PC-3 (cell line): Measurements from ENCODE around the gene TEX264. TPM values are rescaled to one million over a fixed set of nuclear protein-coding genes. Genes with fewer than 3 reads are reported as not detected.

ENCODE experiments used
- ATAC-seq: fragments of 200-7000 bp; cut with Tn5 transposase; 2 replicates; pipeline ENCODE4 v1.9.1; 2020; ENCODE audit warnings: mild to moderate bottlenecking, moderate library complexity
- BruUV-seq: library from RNA; stranded (reverse); fragments of 400-500 nt; replicated peaks from 2 replicates; lab custom pipeline; 2021; lab: Mats Ljungman, UMichigan
- CTCF ChIA-PET: fragments of 300-600 bp; sonication (Branson Sonifier 250); formaldehyde crosslinking; loops from one replicate; lab custom pipeline; 2022; ENCODE audit warnings: antibody characterized with exemption; lab: Charles Lee
- POLR2A ChIA-PET: fragments of 300-600 bp; sonication (Branson Sonifier 250); formaldehyde crosslinking; loops from one replicate; lab custom pipeline; 2022; ENCODE audit warnings: antibody characterized with exemption; ENCODE audit not compliant: unreplicated experiment; lab: Charles Lee
- DNase-seq: peaks from one replicate; pipeline ENCODE4 v3.0.0-alpha.2; 2015
- H2AFZ ChIP-seq: fragments of 300-600 bp; sonication (generic); 2 replicates; pipeline ENCODE4 v1.6.0; 2016; ENCODE audit warnings: antibody characterized with exemption, low read length
- H3F3A ChIP-seq: fragments of 300-600 bp; sonication (generic); one replicate; pipeline ENCODE4 v1.6.0; 2017; ENCODE audit warnings: antibody characterized with exemption, low read length, control low read depth, mild to moderate bottlenecking; ENCODE audit not compliant: unreplicated experiment
- H3K27ac ChIP-seq: fragments of 300-600 bp; sonication (generic); 2 replicates; pipeline ENCODE4 v1.5.1; 2016; ENCODE audit warnings: mild to moderate bottlenecking, low read length
- H3K27me3 ChIP-seq: fragments of 300-600 bp; sonication (generic); 2 replicates; pipeline ENCODE4 v1.6.1; 2016; ENCODE audit warnings: low read length, mixed read lengths
- H3K36me3 ChIP-seq: fragments of 300-600 bp; sonication (generic); 2 replicates; pipeline ENCODE4 v1.6.1; 2016; ENCODE audit warnings: low read depth, mixed run types, low read length, mixed read lengths
- H3K4me1 ChIP-seq: fragments of 300-600 bp; sonication (generic); 2 replicates; pipeline ENCODE4 v1.5.1; 2016; ENCODE audit warnings: low read length; ENCODE audit not compliant: insufficient read depth
- H3K4me2 ChIP-seq: fragments of 300-600 bp; sonication (generic); 2 replicates; pipeline ENCODE4 v1.6.0; 2016; ENCODE audit warnings: low read length
- H3K4me3 ChIP-seq: fragments of 300-600 bp; sonication (generic); 2 replicates; pipeline ENCODE4 v1.5.1; 2016; ENCODE audit warnings: mild to moderate bottlenecking, low read length, mixed read lengths
- H3K79me2 ChIP-seq: fragments of 300-600 bp; sonication (generic); 2 replicates; pipeline ENCODE4 v1.6.1; 2017; ENCODE audit warnings: low read length, mixed read lengths
- H3K9ac ChIP-seq: fragments of 300-600 bp; sonication (generic); 2 replicates; pipeline ENCODE4 v1.6.0; 2016; ENCODE audit warnings: mild to moderate bottlenecking, low read length
- H3K9me2 ChIP-seq: fragments of 300-600 bp; sonication (generic); replicated peaks from 2 replicates; pipeline ENCODE4 v1.6.1; 2016; ENCODE audit warnings: mixed run types, low read length, mixed read lengths
- H3K9me3 ChIP-seq: fragments of 300-600 bp; sonication (generic); 2 replicates; pipeline ENCODE4 v1.6.1; 2016; ENCODE audit warnings: low read length, mixed read lengths
- H4K20me1 ChIP-seq: fragments of 300-600 bp; sonication (generic); 2 replicates; pipeline ENCODE4 v1.6.1; 2016; ENCODE audit warnings: low read length, mixed read lengths
- EZH2 ChIP-seq: fragments of 300-600 bp; sonication (generic); IDR thresholded peaks from one replicate; pipeline ENCODE4 v1.6.1; 2017; ENCODE audit warnings: antibody characterized with exemption, mild to moderate bottlenecking, low read length; ENCODE audit not compliant: unreplicated experiment
- EZH2phosphoT487 ChIP-seq: fragments of 300-600 bp; sonication (generic); IDR thresholded peaks from 2 replicates; pipeline ENCODE4 v1.6.1; 2018; ENCODE audit warnings: mild to moderate bottlenecking, antibody characterized with exemption, low read length, borderline replicate concordance
- intact Hi-C: fragments of 100-400 bp; cut with micrococcal nuclease; formaldehyde crosslinking; loops from 2 replicates; pipeline ENCODE4 v1.9.0; 2023
- total RNA-seq: library from RNA; depleted of rRNA; stranded (reverse); fragments of >200 nt; gene quantifications from 2 replicates; pipeline ENCODE4 v1.2.3, GENCODE V29; 2014; rRNA removed
- TF ChIP-seq, protein P1 (sequence below): fragments of 300-600 bp; sonication (generic); conservative IDR thresholded peaks from 2 replicates; pipeline ENCODE4 v1.5.1; 2017; ENCODE audit warnings: antibody characterized with exemption, low read depth, mild to moderate bottlenecking, low read length

TEX264 gene
- total RNA-seq, 1 experiment from 2014 or later = 85.5 TPM

GRCh38 chr3:51750878-51751277 lies 79.8 kb downstream of the TEX264 start:
- no peaks in the 10 kb centered on the region for H3K4me1 ChIP-seq
- H3K9me2 ChIP-seq = no peaks in the 10 kb centered on the region
- H3K4me3 ChIP-seq = no peak overlapping the region
- peaks cover 17% of the 10 kb centered on the region for H3K9me3 ChIP-seq
- H3K9ac ChIP-seq = no peak overlapping the region
- intact Hi-C loops = no loop called here
- H3K27me3 ChIP-seq = no peaks in the 10 kb centered on the region; the same call in 1 of the 2 replicates
- ATAC-seq (no peak), DNase-seq (no peak)
- no TSS peak for BruUV-seq
- no peaks in the 10 kb centered on the region for H3K79me2 ChIP-seq
- no peak overlapping the region for H2AFZ ChIP-seq
- no peak overlapping the region for H3K4me2 ChIP-seq
- no peaks in the 10 kb centered on the region for H3K36me3 ChIP-seq
- TF ChIP-seq EZH2 (no peak), EZH2phosphoT487 (no peak)
- TF ChIP-seq, protein P1, sequence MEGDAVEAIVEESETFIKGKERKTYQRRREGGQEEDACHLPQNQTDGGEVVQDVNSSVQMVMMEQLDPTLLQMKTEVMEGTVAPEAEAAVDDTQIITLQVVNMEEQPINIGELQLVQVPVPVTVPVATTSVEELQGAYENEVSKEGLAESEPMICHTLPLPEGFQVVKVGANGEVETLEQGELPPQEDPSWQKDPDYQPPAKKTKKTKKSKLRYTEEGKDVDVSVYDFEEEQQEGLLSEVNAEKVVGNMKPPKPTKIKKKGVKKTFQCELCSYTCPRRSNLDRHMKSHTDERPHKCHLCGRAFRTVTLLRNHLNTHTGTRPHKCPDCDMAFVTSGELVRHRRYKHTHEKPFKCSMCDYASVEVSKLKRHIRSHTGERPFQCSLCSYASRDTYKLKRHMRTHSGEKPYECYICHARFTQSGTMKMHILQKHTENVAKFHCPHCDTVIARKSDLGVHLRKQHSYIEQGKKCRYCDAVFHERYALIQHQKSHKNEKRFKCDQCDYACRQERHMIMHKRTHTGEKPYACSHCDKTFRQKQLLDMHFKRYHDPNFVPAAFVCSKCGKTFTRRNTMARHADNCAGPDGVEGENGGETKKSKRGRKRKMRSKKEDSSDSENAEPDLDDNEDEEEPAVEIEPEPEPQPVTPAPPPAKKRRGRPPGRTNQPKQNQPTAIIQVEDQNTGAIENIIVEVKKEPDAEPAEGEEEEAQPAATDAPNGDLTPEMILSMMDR = no peak
- CTCF ChIA-PET = no interaction called here
- no peaks in the 10 kb centered on the region for H3F3A ChIP-seq
- no peak overlapping the region for H3K27ac ChIP-seq
- POLR2A ChIA-PET = no interaction called here
- no peaks in the 10 kb centered on the region for H4K20me1 ChIP-seq

DNA sequence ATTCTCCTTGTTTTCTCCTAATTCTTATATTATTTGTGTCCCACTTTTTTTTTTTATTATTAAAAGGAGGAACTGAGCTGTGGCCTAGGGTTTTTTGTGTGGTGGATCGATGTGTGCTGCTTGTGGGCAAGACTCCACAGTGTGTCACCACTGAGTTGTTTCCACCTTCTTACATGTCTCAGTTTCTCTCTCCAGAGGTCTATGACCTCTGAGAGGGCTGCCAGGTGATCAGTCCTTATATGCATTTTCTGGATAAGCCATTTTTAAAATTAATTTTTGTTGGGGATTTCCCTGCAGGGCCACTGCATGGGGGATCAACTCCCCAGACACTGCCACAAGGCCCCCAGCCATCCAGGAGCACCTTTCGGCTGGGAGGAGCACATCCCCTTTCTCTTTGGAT lies 80.2 kb downstream of the TEX264 start:
- no peak for TF ChIP-seq EZH2phosphoT487
- TF ChIP-seq EZH2 = no peak
- TF ChIP-seq, protein P1 = no peak
- H3K36me3 ChIP-seq = no peaks in the 10 kb centered on the region
- no peak overlapping the region for H3K9ac ChIP-seq
- no peaks in the 10 kb centered on the region for H3F3A ChIP-seq
- ATAC-seq = no peak
- no peaks in the 10 kb centered on the region for H3K79me2 ChIP-seq
- intact Hi-C loops = no loop called here
- BruUV-seq = no TSS peak
- H2AFZ ChIP-seq = no peak overlapping the region
- no peak for DNase-seq
- CTCF ChIA-PET = no interaction called here
- peaks cover 20% of the 10 kb centered on the region for H3K9me3 ChIP-seq
- H3K4me2 ChIP-seq = no peak overlapping the region
- H3K4me3 ChIP-seq = no peak overlapping the region
- H4K20me1 ChIP-seq = no peaks in the 10 kb centered on the region
- H3K9me2 ChIP-seq = no peaks in the 10 kb centered on the region
- no peak overlapping the region for H3K27ac ChIP-seq
- H3K27me3 ChIP-seq = no peaks in the 10 kb centered on the region; the same call in 1 of the 2 replicates
- POLR2A ChIA-PET = no interaction called here
- H3K4me1 ChIP-seq = no peaks in the 10 kb centered on the region

Other genes with a start within 250 kb of the TEX264 start
- 20.8 and 23.3 TPM in 2 replicates for gene DCAF1, start 171.2 kb upstream of the TEX264 start, total RNA-seq
- gene RAD54L2, start 132.5 kb upstream of the TEX264 start, total RNA-seq = 14.3 and 17.7 TPM in 2 replicates
- 0.07 and 0.17 TPM in 2 replicates for gene GRM2, start 35.8 kb downstream of the TEX264 start, total RNA-seq
- not detected in 2 replicates for gene IQCF6, start 108.0 kb downstream of the TEX264 start, total RNA-seq
- gene IQCF2, start 190.4 kb downstream of the TEX264 start, total RNA-seq = not detected in 2 replicates
- not detected in 2 replicates for gene IQCF5, start 204.3 kb downstream of the TEX264 start, total RNA-seq
- gene IQCF1, start 232.1 kb downstream of the TEX264 start, total RNA-seq = 0.22 TPM in 1 of 2 replicates, not detected in the other